Neural progenitor cell (in vitro differentiated cells): ENCODE data around the gene SHROOM3. TPM values are rescaled to one million over a fixed set of nuclear protein-coding genes. Genes with fewer than 3 reads are reported as not detected.
A peak's percentile ranks its signal among the peaks of the same experiment; 100 is the strongest.

ENCODE experiments used
- DNase-seq: peaks from one replicate; pipeline ENCODE4 v3.0.0-alpha.2; 2016; ENCODE audit warnings: low spot score
- H2AFZ ChIP-seq: fragments of 200-600 bp; sonication (generic); replicated peaks from 2 replicates; pipeline ENCODE4 v1.6.1; 2016; ENCODE audit warnings: antibody characterized with exemption
- H3F3A ChIP-seq: fragments of 200-600 bp; sonication (generic); 2 replicates; pipeline ENCODE4 v1.6.1; 2016; ENCODE audit warnings: antibody characterized with exemption, low read depth
- H3K27ac ChIP-seq: fragments of 200-600 bp; sonication (generic); 2 replicates; pipeline ENCODE4 v1.5.1; 2016; ENCODE audit warnings: mild to moderate bottlenecking
- H3K27me3 ChIP-seq: fragments of 200-600 bp; sonication (generic); 2 replicates; pipeline ENCODE4 v1.6.1; 2016; ENCODE audit warnings: mild to moderate bottlenecking, moderate library complexity
- H3K36me3 ChIP-seq: fragments of 200-600 bp; sonication (generic); 2 replicates; pipeline ENCODE4 v1.5.1; 2016
- H3K4me1 ChIP-seq: fragments of 200-600 bp; sonication (generic); 2 replicates; pipeline ENCODE4 v1.6.1; 2016; ENCODE audit warnings: mixed run types
- H3K4me2 ChIP-seq: fragments of 200-600 bp; sonication (generic); 2 replicates; pipeline ENCODE4 v1.6.1; 2016
- H3K4me3 ChIP-seq: fragments of 200-600 bp; sonication (generic); 2 replicates; pipeline ENCODE4 v1.5.1; 2016
- H3K79me2 ChIP-seq: fragments of 200-600 bp; sonication (generic); 2 replicates; pipeline ENCODE4 v1.6.1; 2016; ENCODE audit warnings: low read depth
- H3K9ac ChIP-seq: fragments of 200-600 bp; sonication (generic); 2 replicates; pipeline ENCODE4 v1.6.1; 2016
- H3K9me3 ChIP-seq: fragments of 200-600 bp; sonication (generic); 2 replicates; pipeline ENCODE4 v1.5.1; 2016; ENCODE audit warnings: low read depth
- H4K20me1 ChIP-seq: fragments of 200-600 bp; sonication (generic); 2 replicates; pipeline ENCODE4 v1.6.1; 2016; ENCODE audit warnings: low read depth
- H3K27ac Mint-ChIP-seq: 3 replicates; pipeline ENCODE4 v1.8.0; 2021; ENCODE audit warnings: mixed read lengths
- H3K27me3 Mint-ChIP-seq: 2 replicates; pipeline ENCODE4 v1.8.0; 2022; ENCODE audit warnings: low read depth, mild to moderate bottlenecking, inconsistent platforms, moderate library complexity, mixed read lengths; ENCODE audit not compliant: insufficient read depth
- H3K36me3 Mint-ChIP-seq: 3 replicates; pipeline ENCODE4 v1.8.0; 2021; ENCODE audit warnings: mixed read lengths
- H3K4me1 Mint-ChIP-seq: 3 replicates; pipeline ENCODE4 v1.8.0; 2021; ENCODE audit warnings: mixed read lengths
- H3K4me3 Mint-ChIP-seq: 3 replicates; pipeline ENCODE4 v1.8.0; 2021; ENCODE audit warnings: mild to moderate bottlenecking, moderate library complexity, mixed read lengths
- H3K9me3 Mint-ChIP-seq: 3 replicates; pipeline ENCODE4 v1.8.0; 2020; ENCODE audit warnings: mixed read lengths
- EZH2 ChIP-seq: fragments of 200-600 bp; sonication (generic); IDR thresholded peaks from 2 replicates; pipeline ENCODE4 v1.6.1; 2017; ENCODE audit warnings: antibody characterized with exemption, mild to moderate bottlenecking, moderate library complexity
- EZH2phosphoT487 ChIP-seq: fragments of 200-600 bp; sonication (generic); IDR thresholded peaks from 2 replicates; pipeline ENCODE4 v1.6.1; 2017; ENCODE audit warnings: antibody characterized with exemption
- total RNA-seq: library from RNA; depleted of rRNA; stranded (reverse); fragments of >200 nt; gene quantifications from 2 replicates; pipeline ENCODE4 v1.2.3, GENCODE V29; 2015; ENCODE audit warnings: low replicate concordance
- TF ChIP-seq, protein P1 (sequence below): fragments of 200-600 bp; sonication (generic); IDR thresholded peaks from 2 replicates; pipeline ENCODE4 v1.5.1; 2017; ENCODE audit warnings: antibody characterized with exemption, mild to moderate bottlenecking

Gene SHROOM3
- total RNA-seq, 1 donor from 2014 or later, result 36.6 TPM

GRCh38 chr4:76536373-76536689, 101.3 kb downstream of the SHROOM3 start:
- Histone ChIP-seq H3K36me3 (no peaks in the 10 kb centered on the region), H4K20me1 (peaks cover 48% of the 10 kb centered on the region), H3K4me3 (no peak overlapping the region), H3K4me1 (peaks cover 20% of the 10 kb centered on the region), H3K4me2 (no peak overlapping the region), H2AFZ (no peak overlapping the region), H3F3A (peaks cover 13% of the 10 kb centered on the region), H3K79me2 (peaks cover 29% of the 10 kb centered on the region), H3K9ac (no peak overlapping the region), H3K27me3 (no peaks in the 10 kb centered on the region), H3K9me3 (no peaks in the 10 kb centered on the region), H3K27ac (no peak overlapping the region)
- H3K4me3 Mint-ChIP-seq, result no peak overlapping the region
- H3K4me1 Mint-ChIP-seq, result peaks cover 31% of the 10 kb centered on the region
- H3K27ac Mint-ChIP-seq, result no peak overlapping the region
- peaks cover 19% of the 10 kb centered on the region for H3K36me3 Mint-ChIP-seq
- DNase-seq, result no peak
- peaks cover 2% of the 10 kb centered on the region for H3K27me3 Mint-ChIP-seq
- H3K9me3 Mint-ChIP-seq, result no peaks in the 10 kb centered on the region
- TF ChIP-seq, protein P1, sequence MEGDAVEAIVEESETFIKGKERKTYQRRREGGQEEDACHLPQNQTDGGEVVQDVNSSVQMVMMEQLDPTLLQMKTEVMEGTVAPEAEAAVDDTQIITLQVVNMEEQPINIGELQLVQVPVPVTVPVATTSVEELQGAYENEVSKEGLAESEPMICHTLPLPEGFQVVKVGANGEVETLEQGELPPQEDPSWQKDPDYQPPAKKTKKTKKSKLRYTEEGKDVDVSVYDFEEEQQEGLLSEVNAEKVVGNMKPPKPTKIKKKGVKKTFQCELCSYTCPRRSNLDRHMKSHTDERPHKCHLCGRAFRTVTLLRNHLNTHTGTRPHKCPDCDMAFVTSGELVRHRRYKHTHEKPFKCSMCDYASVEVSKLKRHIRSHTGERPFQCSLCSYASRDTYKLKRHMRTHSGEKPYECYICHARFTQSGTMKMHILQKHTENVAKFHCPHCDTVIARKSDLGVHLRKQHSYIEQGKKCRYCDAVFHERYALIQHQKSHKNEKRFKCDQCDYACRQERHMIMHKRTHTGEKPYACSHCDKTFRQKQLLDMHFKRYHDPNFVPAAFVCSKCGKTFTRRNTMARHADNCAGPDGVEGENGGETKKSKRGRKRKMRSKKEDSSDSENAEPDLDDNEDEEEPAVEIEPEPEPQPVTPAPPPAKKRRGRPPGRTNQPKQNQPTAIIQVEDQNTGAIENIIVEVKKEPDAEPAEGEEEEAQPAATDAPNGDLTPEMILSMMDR, result no peak
- TF ChIP-seq EZH2phosphoT487 (no peak), EZH2 (no peak)

DNA sequence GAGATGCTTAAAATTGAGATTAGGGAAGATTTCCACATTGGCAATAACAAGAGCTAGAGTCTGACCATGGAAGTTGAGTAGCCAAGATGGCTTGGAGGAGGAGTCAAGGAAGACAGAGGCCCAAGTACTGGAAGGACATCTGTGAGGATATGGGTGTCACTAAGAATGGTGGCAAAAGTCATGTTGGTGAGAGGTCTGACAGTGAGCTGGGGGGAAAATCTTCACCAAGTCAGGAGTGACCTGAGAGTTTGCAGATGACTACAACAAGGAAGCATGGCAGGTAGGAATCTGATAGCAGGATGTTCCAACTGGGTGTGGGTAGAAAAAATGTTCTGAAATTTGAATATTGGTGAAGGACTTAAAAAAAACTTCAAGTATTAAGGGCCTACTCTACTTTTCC, 103.3 kb downstream of the SHROOM3 start:
- H3K4me3 Mint-ChIP-seq, result no peak overlapping the region
- no peak overlapping the region for H3K4me3 ChIP-seq
- H3K9ac ChIP-seq, result no peak overlapping the region
- H3K27me3 ChIP-seq, result no peaks in the 10 kb centered on the region
- H3K27ac Mint-ChIP-seq, result no peak overlapping the region
- H3K9me3 Mint-ChIP-seq, result peaks cover 10% of the 10 kb centered on the region
- H3K36me3 ChIP-seq, result no peaks in the 10 kb centered on the region
- peaks cover 2% of the 10 kb centered on the region for H3K27me3 Mint-ChIP-seq
- H3K27ac ChIP-seq, result no peak overlapping the region
- peaks cover 13% of the 10 kb centered on the region for H3F3A ChIP-seq
- H3K79me2 ChIP-seq, result peaks cover 37% of the 10 kb centered on the region
- DNase-seq, result no peak
- H3K4me2 ChIP-seq, result no peak overlapping the region
- TF ChIP-seq EZH2phosphoT487, result no peak
- TF ChIP-seq, protein P1, result no peak
- TF ChIP-seq EZH2, result no peak
- peaks cover 26% of the 10 kb centered on the region for H3K36me3 Mint-ChIP-seq
- H4K20me1 ChIP-seq, result peaks cover 42% of the 10 kb centered on the region
- H3K4me1 ChIP-seq, result peaks cover 25% of the 10 kb centered on the region
- H3K9me3 ChIP-seq, result no peaks in the 10 kb centered on the region
- H2AFZ ChIP-seq, result no peak overlapping the region
- H3K4me1 Mint-ChIP-seq, result peaks cover 43% of the 10 kb centered on the region

DNA sequence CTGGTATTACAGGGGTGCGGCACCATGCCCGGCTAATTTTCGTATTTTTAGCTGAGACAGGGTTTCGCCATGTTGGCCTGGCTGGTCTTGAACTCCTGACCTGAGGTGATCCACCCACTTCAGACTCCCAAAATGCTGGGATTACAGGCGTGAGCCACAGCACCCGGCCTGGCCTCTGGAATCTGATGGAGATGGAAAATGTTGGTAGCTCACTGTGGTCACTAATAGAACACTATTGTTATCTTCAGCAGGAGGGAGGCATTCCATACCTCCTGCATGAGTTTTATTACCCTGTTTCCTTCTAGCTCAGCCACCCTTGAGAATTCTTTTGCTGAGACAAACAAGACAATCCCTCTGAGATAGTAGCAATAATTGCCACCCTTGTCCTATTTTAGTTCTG, 105.0 kb downstream of the SHROOM3 start:
- peaks cover 12% of the 10 kb centered on the region for H3K9me3 Mint-ChIP-seq
- H2AFZ ChIP-seq, result no peak overlapping the region
- H3K9ac ChIP-seq, result no peak overlapping the region
- no peak overlapping the region for H3K4me2 ChIP-seq
- H3K36me3 ChIP-seq, result no peaks in the 10 kb centered on the region
- H3K4me1 ChIP-seq, result peaks cover 30% of the 10 kb centered on the region
- no peaks in the 10 kb centered on the region for H3K27me3 ChIP-seq
- peak overlapping the region; percentile 3 for H3K27ac Mint-ChIP-seq
- peaks cover 29% of the 10 kb centered on the region for H3K36me3 Mint-ChIP-seq
- H3K27ac ChIP-seq, result no peak overlapping the region
- TF ChIP-seq EZH2phosphoT487 (no peak), EZH2 (no peak)
- TF ChIP-seq, protein P1, result no peak
- no peak overlapping the region for H3K4me3 Mint-ChIP-seq
- no peak for DNase-seq
- peaks cover 2% of the 10 kb centered on the region for H3K27me3 Mint-ChIP-seq
- H3K4me1 Mint-ChIP-seq, result peaks cover 49% of the 10 kb centered on the region
- H3K4me3 ChIP-seq, result no peak overlapping the region
- peaks cover 51% of the 10 kb centered on the region for H3K79me2 ChIP-seq
- peaks cover 45% of the 10 kb centered on the region for H4K20me1 ChIP-seq
- H3K9me3 ChIP-seq, result no peaks in the 10 kb centered on the region
- H3F3A ChIP-seq, result peaks cover 13% of the 10 kb centered on the region
